Stomach (tissue), 19 donors: ENCODE measurements around the gene POGLUT2. TPM values are rescaled to one million over a fixed set of nuclear protein-coding genes. Genes with fewer than 3 reads are reported as not detected.

ENCODE experiments used
- DNase-seq, 2 donors: peaks; one replicate each; pipeline versions ENCODE4 v3.0.0 to v3.0.0-alpha.2; 2013 to 2019
- H3K27ac ChIP-seq, 5 donors: fragments of 200-600 bp in 4 of 5; sonication (generic) in 4 of 5; one replicate each; pipeline ENCODE4 v1.5.1; 2013 to 2019; ENCODE audit warnings: mild to moderate bottlenecking in 1 of 5, moderate library complexity in 1 of 5
- H3K27me3 ChIP-seq, 3 donors: fragments of 200-600 bp; sonication (generic); one replicate each; pipeline ENCODE4 v1.5.1; 2017 to 2019; ENCODE audit warnings: mixed run types in 1 of 3
- H3K36me3 ChIP-seq, 4 donors: fragments of 200-600 bp; sonication (generic); 1 replicate in 3 of 4; 2 replicates in 1 of 4; pipeline ENCODE4 v1.5.1; 2016 to 2019
- H3K4me1 ChIP-seq, 4 donors: fragments of 200-600 bp; sonication (generic); one replicate each; pipeline ENCODE4 v1.5.1; 2016 to 2019
- H3K4me3 ChIP-seq, 4 donors: fragments of 200-600 bp; sonication (generic) in 3 of 4; one replicate each; pipeline ENCODE4 v1.5.1; 2016 to 2019; ENCODE audit warnings: mild to moderate bottlenecking in 1 of 4
- H3K9me3 ChIP-seq, 4 donors: fragments of 200-600 bp; sonication (generic); one replicate each; pipeline ENCODE4 v1.5.1; 2016 to 2019
- CTCF ChIP-seq, 7 experiments: fragments of 450-650 bp in 4 of 7; fragments of 200-600 bp in 3 of 7; sonication (generic) in 3 of 7; IDR thresholded peaks; one replicate each; pipeline ENCODE4 v1.5.1; 2016 to 2019; ENCODE audit warnings: antibody characterized with exemption in 7 of 7, control low read depth in 2 of 7, mild to moderate bottlenecking in 1 of 7
- EP300 ChIP-seq: sonication (generic); formaldehyde crosslinking; IDR thresholded peaks from one replicate; pipeline ENCODE4 v1.6.1; 2017; ENCODE audit warnings: antibody characterized with exemption
- POLR2A ChIP-seq, 4 donors: fragments of 450-650 bp; IDR thresholded peaks; one replicate each; pipeline ENCODE4 v1.6.1; 2016; ENCODE audit warnings: antibody characterized with exemption in 4 of 4, control low read depth in 2 of 4, mild to moderate bottlenecking in 1 of 4, moderate library complexity in 1 of 4
- POLR2AphosphoS5 ChIP-seq, 3 donors: sonication (generic); formaldehyde crosslinking; IDR thresholded peaks; one replicate each; pipeline ENCODE4 v1.6.1; 2016; ENCODE audit warnings: antibody characterized with exemption in 3 of 3
- WGBS, 5 donors: extraction: QIAGEN DNeasy Blood & Tissue Kit in 3 of 5; methylation state at CpG; one replicate each; pipeline versions ENCODE4 v1.1.5 to v1.1.7; 2013 to 2018; 5-methylcytosine and 5-hydroxymethylcytosine counted together
- intact Hi-C: fragments of 100-400 bp; cut with DNase I; formaldehyde crosslinking; loops from one replicate; pipeline ENCODE4 v1.15.1; 2023; ENCODE audit warnings: low total_unique reads
- long read RNA-seq, 10 donors: transcript quantifications; one replicate each; lab custom pipeline, GENCODE V29; 2026
- polyA plus RNA-seq, 3 donors: library from polyadenylated mRNA; stranded (reverse); fragments of 200-250 nt; gene quantifications; one replicate each; pipeline ENCODE4 v1.2.3, GENCODE V29; 2013
- total RNA-seq, 5 donors: library from RNA; depleted of rRNA; stranded (reverse); fragments of >200 nt; gene quantifications; one replicate each; pipeline versions ENCODE4 v1.1.0 to v1.2.3, GENCODE V29; 2014 to 2016
- donor health status: healthy with polysubstance abuse.
- donor health status: Bipolar disorder and iron deficiency.
- donor health status: healthy.

POGLUT2 gene
- total RNA-seq (10 to 100 TPM in 2 of 5 donors, 1 to 10 TPM in 1, under 1 TPM in 1, not detected in 1; 0.58 to 48.2 (median 7.6) TPM), polyA plus RNA-seq (1 to 10 TPM; 1.6 to 2.2 (median 1.7) TPM)
- long read RNA-seq, donor 1: 0 reads
- long read RNA-seq, donor 2, transcript KDELC1-201 (10 exons, 2,060 nt): major isoform, 6 of 6 reads
- long read RNA-seq, donor 2, partial matches to known transcripts: 0 of 6 reads
- long read RNA-seq, donor 2, other reads (novel, unspliced or antisense): 0 of 6 reads
- long read RNA-seq, donor 3, partial matches to known transcripts: 0 of 1 reads
- long read RNA-seq, donor 3, other reads (novel, unspliced or antisense): 0 of 1 reads
- long read RNA-seq, donor 4: 0 reads
- long read RNA-seq, donor 5, partial matches to known transcripts: 0 of 4 reads
- long read RNA-seq, donor 5, other reads (novel, unspliced or antisense): 0 of 4 reads
- long read RNA-seq, donor 6, partial matches to known transcripts: 0 of 1 reads
- long read RNA-seq, donor 6, other reads (novel, unspliced or antisense): 0 of 1 reads
- long read RNA-seq, donor 7, partial matches to known transcripts: 6 of 9 reads
- long read RNA-seq, donor 7, other reads (novel, unspliced or antisense): 0 of 9 reads
- long read RNA-seq, donor 8, partial matches to known transcripts: 0 of 2 reads
- long read RNA-seq, donor 8, other reads (novel, unspliced or antisense): 0 of 2 reads
- long read RNA-seq, donor 9, partial matches to known transcripts: 0 of 2 reads
- long read RNA-seq, donor 9, other reads (novel, unspliced or antisense): 0 of 2 reads
- long read RNA-seq, donor 10, partial matches to known transcripts: 0 of 1 reads
- long read RNA-seq, donor 10, other reads (novel, unspliced or antisense): 0 of 1 reads

- Histone ChIP-seq H3K27ac (peak within 1 kb of the TSS; percentile 55 to 87 (median 83)), H3K27me3 (no peaks in the 10 kb centered on the region), H3K36me3 (peaks cover 0 to 6% (median 2%) of the 10 kb centered on the region in 4 donors), H3K4me1 (peaks cover 5 to 47% (median 34%) of the 10 kb centered on the region in 4 donors), H3K4me3 (peak within 1 kb of the TSS; percentile 79 to 90 (median 87)), H3K9me3 (no peaks in the 10 kb centered on the region)
- peak; percentile 90 to 97 for DNase-seq
- 0 to 1% (median 0%) methylated on average over 39 to 72 of the region's 72 CpGs for WGBS, 5 donors
- no peak for TF ChIP-seq EP300
- peak in 1 of 3 donors; percentile 48 for TF ChIP-seq POLR2AphosphoS5 (IDR thresholded peaks at IDR 0.05)
- intact Hi-C loops: no loop called here
Observed at GRCh38 chr13:102798581-102799425, at the start of gene POGLUT2, which contains the start of gene BIVM. Gene POGLUT2 (minus strand): TSS chr13:102798976. CDS start chr13:102798670, 306 bp downstream. Gene BIVM (plus strand): TSS chr13:102799119. CDS start chr13:102807268, 8,149 bp downstream.

GRCh38 chr13:102847272-102848234 is 48.8 kb upstream of the POGLUT2 start:
- Histone ChIP-seq H3K9me3 (no peaks in the 10 kb centered on the region), H3K36me3 (peaks cover 0 to 16% (median 15%) of the 10 kb centered on the region in 4 donors), H3K27me3 (no peaks in the 10 kb centered on the region), H3K4me3 (peak overlapping the region; percentile 83 to 97 (median 89)), H3K4me1 (peaks cover 7 to 50% (median 29%) of the 10 kb centered on the region in 4 donors), H3K27ac (peak overlapping the region in 4 of 5 donors; percentile 97 to 100 (median 98))
- TF ChIP-seq CTCF (IDR thresholded peaks at IDR 0.05): peak in 5 of 7 experiments; percentile 42 to 67 (median 54)
- no peak for TF ChIP-seq POLR2A (IDR thresholded peaks at IDR 0.05)
- TF ChIP-seq POLR2AphosphoS5 (IDR thresholded peaks at IDR 0.05): no peak
- no peak for TF ChIP-seq EP300
- DNase-seq: peak in 1 of 2 donors; percentile 70
- intact Hi-C loops: loop anchor here (10.0 kb wide), 1 partner anchor 263 kb away; no protein-coding TSS in a partner anchor
- WGBS, 5 donors: 16 to 21% (median 18%) methylated on average over 12 of the region's 12 CpGs

- intact Hi-C loops: loop anchor here (10.0 kb wide), 1 partner anchor 262 kb away; no protein-coding TSS in a partner anchor
- Histone ChIP-seq H3K27ac (peak overlapping the region; percentile 97 to 100 (median 98)), H3K27me3 (no peaks in the 10 kb centered on the region), H3K9me3 (no peaks in the 10 kb centered on the region), H3K36me3 (peaks cover 0 to 16% (median 8%) of the 10 kb centered on the region in 4 donors), H3K4me1 (peaks cover 7 to 50% (median 29%) of the 10 kb centered on the region in 4 donors), H3K4me3 (peak overlapping the region; percentile 83 to 97 (median 89))
- DNase-seq: peak; percentile 40 to 69
- WGBS, 5 donors: 0 to 1% (median 0%) methylated on average over 28 to 31 of the region's 31 CpGs
- no peak for TF ChIP-seq POLR2A (IDR thresholded peaks at IDR 0.05)
- peak in 1 of 3 donors; percentile 5 for TF ChIP-seq POLR2AphosphoS5 (IDR thresholded peaks at IDR 0.05)
- no peak for TF ChIP-seq CTCF (IDR thresholded peaks at IDR 0.05)
Observed at GRCh38 chr13:102846261-102847015, 47.7 kb upstream of the POGLUT2 start.
